H9 (cell line): ENCODE measurements around the gene MCU. TPM values are rescaled to one million over a fixed set of nuclear protein-coding genes. Genes with fewer than 3 reads are reported as not detected.

ENCODE experiments used
- DNase-seq: peaks from one replicate; pipeline ENCODE4 v3.0.0-alpha.2; 2017
- H2AFZ ChIP-seq: one replicate; pipeline ENCODE4 v1.6.1; 2013; ENCODE audit warnings: mild to moderate bottlenecking, low read length, control low read depth, moderate library complexity
- H2AK5ac ChIP-seq: 2 replicates; pipeline ENCODE4 v1.6.1; 2013; ENCODE audit warnings: low read length, control low read depth, mixed read lengths; ENCODE audit not compliant: insufficient read length
- H2BK120ac ChIP-seq: one replicate; pipeline ENCODE4 v1.6.1; 2013; ENCODE audit warnings: low read depth, mild to moderate bottlenecking, low read length, control low read depth, inconsistent platforms; ENCODE audit not compliant: poor library complexity, severe bottlenecking
- H2BK12ac ChIP-seq: 2 replicates; pipeline ENCODE4 v1.6.1; 2013; ENCODE audit warnings: low read length, control low read depth, mixed read lengths, low read depth; ENCODE audit not compliant: insufficient read length
- H2BK15ac ChIP-seq: 2 replicates; pipeline ENCODE4 v1.6.1; 2013; ENCODE audit warnings: low read depth, low read length, control low read depth
- H2BK20ac ChIP-seq: one replicate; pipeline ENCODE4 v1.6.1; 2013; ENCODE audit warnings: low read depth, mild to moderate bottlenecking, low read length, control low read depth, inconsistent platforms; ENCODE audit not compliant: poor library complexity, severe bottlenecking
- H2BK5ac ChIP-seq: 2 replicates; pipeline ENCODE4 v1.6.1; 2013; ENCODE audit warnings: low read length, control low read depth, mixed read lengths; ENCODE audit not compliant: insufficient read length
- H3K14ac ChIP-seq: 2 replicates; pipeline ENCODE4 v1.6.1; 2013; ENCODE audit warnings: low read length, control low read depth; ENCODE audit not compliant: insufficient read depth
- H3K18ac ChIP-seq: 2 replicates; pipeline ENCODE4 v1.6.1; 2013; ENCODE audit warnings: low read depth, mild to moderate bottlenecking, mixed read lengths, low read length, control low read depth; ENCODE audit not compliant: insufficient read length
- H3K23ac ChIP-seq: 2 replicates; pipeline ENCODE4 v1.6.1; 2013; ENCODE audit warnings: low read length, control low read depth, mixed read lengths, low read depth; ENCODE audit not compliant: insufficient read length
- H3K23me2 ChIP-seq: 2 replicates; pipeline ENCODE4 v1.6.1; 2013; ENCODE audit warnings: low read depth, mild to moderate bottlenecking, mixed read lengths, low read length, control low read depth; ENCODE audit not compliant: insufficient read length, poor library complexity, severe bottlenecking
- H3K27ac ChIP-seq: 2 replicates; pipeline ENCODE4 v1.5.1; 2013; ENCODE audit warnings: low read length, control low read depth, mixed read lengths, low read depth; ENCODE audit not compliant: insufficient read length
- H3K27me3 ChIP-seq: 2 replicates; pipeline ENCODE4 v1.6.1; 2013; ENCODE audit warnings: low read length, control low read depth, inconsistent platforms; ENCODE audit not compliant: insufficient read depth
- H3K4ac ChIP-seq: 2 replicates; pipeline ENCODE4 v1.6.1; 2013; ENCODE audit warnings: low read depth, mild to moderate bottlenecking, control low read depth, inconsistent platforms, low read length, moderate library complexity
- H3K4me1 ChIP-seq: 2 replicates; pipeline ENCODE4 v1.6.1; 2013; ENCODE audit warnings: low read length, control low read depth, inconsistent platforms; ENCODE audit not compliant: insufficient read depth
- H3K4me2 ChIP-seq: 2 replicates; pipeline ENCODE4 v1.6.1; 2013; ENCODE audit warnings: low read length, control low read depth, mixed read lengths; ENCODE audit not compliant: insufficient read length, insufficient read depth
- H3K56ac ChIP-seq: 2 replicates; pipeline ENCODE4 v1.6.1; 2013; ENCODE audit warnings: low read depth, mild to moderate bottlenecking, mixed read lengths, low read length, control low read depth; ENCODE audit not compliant: insufficient read length
- H3K79me1 ChIP-seq: 2 replicates; pipeline ENCODE4 v1.6.1; 2013; ENCODE audit warnings: low read depth, mild to moderate bottlenecking, moderate library complexity, low read length, control low read depth, inconsistent platforms; ENCODE audit not compliant: insufficient read depth, poor library complexity, severe bottlenecking
- H3K79me2 ChIP-seq: 2 replicates; pipeline ENCODE4 v1.6.1; 2013; ENCODE audit warnings: low read length, control low read depth, inconsistent platforms; ENCODE audit not compliant: insufficient read depth
- H3K9ac ChIP-seq: 2 replicates; pipeline ENCODE4 v1.6.1; 2013; ENCODE audit warnings: low read length, control low read depth, mixed read lengths; ENCODE audit not compliant: insufficient read length; ENCODE audit errors: extremely low read depth
- H3K9me3 ChIP-seq: one replicate; pipeline ENCODE4 v1.6.1; 2013; ENCODE audit warnings: low read depth, low read length, inconsistent platforms; ENCODE audit not compliant: control insufficient read depth
- H3T11ph ChIP-seq: one replicate; pipeline ENCODE4 v1.6.1; 2013; ENCODE audit warnings: mild to moderate bottlenecking, low read length, control low read depth, inconsistent platforms
- H4K20me1 ChIP-seq: one replicate; pipeline ENCODE4 v1.6.1; 2013; ENCODE audit not compliant: control insufficient read depth, insufficient read length, insufficient read depth
- H4K5ac ChIP-seq: 2 replicates; pipeline ENCODE4 v1.6.1; 2013; ENCODE audit warnings: low read depth, mild to moderate bottlenecking, mixed read lengths, low read length, control low read depth; ENCODE audit not compliant: insufficient read length
- H4K8ac ChIP-seq: replicated peaks from 2 replicates; pipeline ENCODE4 v1.6.1; 2013; ENCODE audit warnings: low read length, control low read depth, mixed read lengths, low read depth; ENCODE audit not compliant: insufficient read length
- H4K91ac ChIP-seq: 2 replicates; pipeline ENCODE4 v1.6.1; 2013; ENCODE audit warnings: low read depth, mild to moderate bottlenecking, moderate library complexity, mixed read lengths, low read length, control low read depth; ENCODE audit not compliant: insufficient read length
- H3K27ac Mint-ChIP-seq, 3 experiments: 2 replicates in 2 of 3; 3 replicates in 1 of 3; pipeline ENCODE4 v1.8.0; 2020 to 2021; ENCODE audit warnings: mixed read lengths in 3 of 3, mild to moderate bottlenecking in 1 of 3, moderate library complexity in 1 of 3
- H3K27me3 Mint-ChIP-seq: 2 replicates; pipeline ENCODE4 v1.8.0; 2021; ENCODE audit warnings: low read depth, mild to moderate bottlenecking, moderate library complexity, mixed read lengths
- H3K36me3 Mint-ChIP-seq, 3 experiments: 2 replicates in 2 of 3; 3 replicates in 1 of 3; pipeline ENCODE4 v1.8.0; 2020 to 2021; ENCODE audit warnings: low read depth in 3 of 3, mixed read lengths in 3 of 3; ENCODE audit not compliant: insufficient read depth in 1 of 3
- H3K4me1 Mint-ChIP-seq, 2 experiments: 2 replicates each; pipeline ENCODE4 v1.8.0; 2020; ENCODE audit warnings: mixed read lengths in 2 of 2
- H3K4me3 Mint-ChIP-seq, 2 experiments: 2 replicates in 1 of 2; 3 replicates in 1 of 2; pipeline ENCODE4 v1.8.0; 2020 to 2021; ENCODE audit warnings: mild to moderate bottlenecking in 2 of 2, mixed read lengths in 2 of 2, moderate library complexity in 1 of 2
- H3K9me3 Mint-ChIP-seq, 2 experiments: 2 replicates in 1 of 2; 3 replicates in 1 of 2; pipeline ENCODE4 v1.8.0; 2020; ENCODE audit warnings: mild to moderate bottlenecking in 2 of 2, mixed read lengths in 2 of 2, moderate library complexity in 1 of 2
- WGBS: extraction: QIAGEN DNeasy Blood & Tissue Kit; methylation state at CpG from one replicate; pipeline ENCODE4 v1.1.7; 2013; ENCODE audit warnings: missing lambda C conversion rate, low lambda C conversion rate, mixed read lengths; ENCODE audit not compliant: insufficient read length; ENCODE audit errors: extremely low coverage; 5-methylcytosine and 5-hydroxymethylcytosine counted together
- total RNA-seq: library from RNA; stranded (reverse); gene quantifications from 2 replicates; pipeline ENCODE4 v1.2.1, GENCODE V29; 2021
- TF ChIP-seq, protein P1 (sequence below): fragments of 200-600 bp; sonication (generic); conservative IDR thresholded peaks from 3 replicates; pipeline ENCODE4 v1.8.0; 2021; ENCODE audit warnings: antibody characterized with exemption, mild to moderate bottlenecking

Gene MCU
- total RNA-seq, 1 experiment from 2014 or later, result 36.6 TPM

DNA sequence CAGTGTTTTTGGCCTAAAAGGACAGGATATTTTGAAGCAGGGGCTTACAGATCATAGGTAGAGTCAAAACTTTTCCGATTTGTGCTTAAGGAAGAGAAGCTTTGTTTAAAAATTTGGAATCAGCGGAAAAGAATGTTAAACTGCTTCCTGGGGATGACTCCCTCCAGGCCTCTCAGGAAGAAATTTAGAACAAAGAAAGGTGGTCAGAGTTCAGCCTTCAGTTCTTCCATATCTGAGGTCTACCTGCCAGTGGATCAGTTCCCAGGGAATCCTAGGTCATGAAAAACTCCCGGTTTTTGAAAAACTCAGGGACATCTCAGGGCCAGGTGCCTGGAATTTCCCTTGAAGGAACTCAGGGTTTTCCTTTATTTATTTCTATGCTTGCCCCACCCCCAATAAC, 100.3 kb downstream of the MCU start:
- Mint-ChIP-seq H3K27me3 (no peaks in the 10 kb centered on the region), H3K4me3 (peak overlapping the region in 1 of 2 experiments; percentile 7; a peak in 1 of 5 replicates), H3K27ac (peak overlapping the region; percentile 83 to 96 (median 95)), H3K9me3 (no peaks in the 10 kb centered on the region), H3K4me1 (peaks cover 44 to 58% of the 10 kb centered on the region in 2 experiments), H3K36me3 (peaks cover 0 to 5% (median 0%) of the 10 kb centered on the region in 3 experiments; a peak in 2 of 7 replicates)
- H4K20me1 ChIP-seq, result no peaks in the 10 kb centered on the region
- H3K27ac ChIP-seq, result peak overlapping the region; percentile 94
- H3K9me3 ChIP-seq, result no peaks in the 10 kb centered on the region
- H2BK20ac ChIP-seq, result no peak overlapping the region
- DNase-seq, result no peak
- no peak overlapping the region for H3K4me2 ChIP-seq
- H3K56ac ChIP-seq, result no peak overlapping the region
- no peak overlapping the region for H3K4ac ChIP-seq
- TF ChIP-seq, protein P1, sequence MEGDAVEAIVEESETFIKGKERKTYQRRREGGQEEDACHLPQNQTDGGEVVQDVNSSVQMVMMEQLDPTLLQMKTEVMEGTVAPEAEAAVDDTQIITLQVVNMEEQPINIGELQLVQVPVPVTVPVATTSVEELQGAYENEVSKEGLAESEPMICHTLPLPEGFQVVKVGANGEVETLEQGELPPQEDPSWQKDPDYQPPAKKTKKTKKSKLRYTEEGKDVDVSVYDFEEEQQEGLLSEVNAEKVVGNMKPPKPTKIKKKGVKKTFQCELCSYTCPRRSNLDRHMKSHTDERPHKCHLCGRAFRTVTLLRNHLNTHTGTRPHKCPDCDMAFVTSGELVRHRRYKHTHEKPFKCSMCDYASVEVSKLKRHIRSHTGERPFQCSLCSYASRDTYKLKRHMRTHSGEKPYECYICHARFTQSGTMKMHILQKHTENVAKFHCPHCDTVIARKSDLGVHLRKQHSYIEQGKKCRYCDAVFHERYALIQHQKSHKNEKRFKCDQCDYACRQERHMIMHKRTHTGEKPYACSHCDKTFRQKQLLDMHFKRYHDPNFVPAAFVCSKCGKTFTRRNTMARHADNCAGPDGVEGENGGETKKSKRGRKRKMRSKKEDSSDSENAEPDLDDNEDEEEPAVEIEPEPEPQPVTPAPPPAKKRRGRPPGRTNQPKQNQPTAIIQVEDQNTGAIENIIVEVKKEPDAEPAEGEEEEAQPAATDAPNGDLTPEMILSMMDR, result no peak
- no peak overlapping the region for H2BK120ac ChIP-seq
- no peak overlapping the region for H4K91ac ChIP-seq
- no peak overlapping the region for H3T11ph ChIP-seq
- H2AK5ac ChIP-seq, result no peak overlapping the region
- no peak overlapping the region for H3K9ac ChIP-seq
- H2BK5ac ChIP-seq, result peak overlapping the region; percentile 16
- H3K18ac ChIP-seq, result peak overlapping the region; percentile 34
- no peaks in the 10 kb centered on the region for H3K23me2 ChIP-seq
- H3K27me3 ChIP-seq, result no peaks in the 10 kb centered on the region
- no peak overlapping the region for H4K5ac ChIP-seq
- no peak overlapping the region for H4K8ac ChIP-seq
- H2BK15ac ChIP-seq, result no peak overlapping the region
- H3K4me1 ChIP-seq, result peaks cover 9% of the 10 kb centered on the region; the same call in 1 of the 2 replicates
- H3K14ac ChIP-seq, result no peak overlapping the region; the same call in 1 of the 2 replicates
- H3K79me2 ChIP-seq, result no peaks in the 10 kb centered on the region; the same call in 1 of the 2 replicates
- H3K79me1 ChIP-seq, result no peaks in the 10 kb centered on the region
- H3K23ac ChIP-seq, result no peak overlapping the region
- H2BK12ac ChIP-seq, result peak overlapping the region; percentile 38
- no peak overlapping the region for H2AFZ ChIP-seq
- no CpG with 5 or more reads among the region's 3 CpGs for WGBS
